Activated CD4-positive, alpha-beta memory T cell treated with anti-CD3 and anti-CD28 coated beads, Interleukin-2, amount 10 ng/mL, durations not matched to agents 7 days and 5 days (primary cell): ENCODE results near the gene XRCC3. TPM values are rescaled to one million over a fixed set of nuclear protein-coding genes. Genes with fewer than 3 reads are reported as not detected.
A peak's percentile ranks its signal among the peaks of the same experiment; 100 is the strongest.

Experiments used
- CTCF ChIA-PET: fragments of 350-600 bp; sonication (Branson Sonifier 250); formaldehyde crosslinking; loops from one replicate; lab custom pipeline; 2021; ENCODE audit warnings: antibody characterized with exemption, inconsistent platforms; lab: Charles Lee
- POLR2A ChIA-PET: fragments of 350-600 bp; sonication (Branson Sonifier 250); formaldehyde crosslinking; loops from one replicate; lab custom pipeline; 2021; ENCODE audit warnings: antibody characterized with exemption; lab: Charles Lee
- DNase-seq: peaks from one replicate; pipeline ENCODE4 v3.0.0-alpha.2; 2020
- H3K27ac Mint-ChIP-seq: one replicate; pipeline ENCODE4 v1.8.0; 2021; ENCODE audit warnings: mild to moderate bottlenecking, mixed read lengths
- H3K27me3 Mint-ChIP-seq: one replicate; pipeline ENCODE4 v1.8.0; 2021; ENCODE audit warnings: mixed read lengths
- H3K36me3 Mint-ChIP-seq: one replicate; pipeline ENCODE4 v1.8.0; 2021; ENCODE audit warnings: low read depth, mixed read lengths
- H3K4me1 Mint-ChIP-seq: one replicate; pipeline ENCODE4 v1.8.0; 2021; ENCODE audit warnings: mixed read lengths
- H3K4me3 Mint-ChIP-seq: one replicate; pipeline ENCODE4 v1.8.0; 2021; ENCODE audit warnings: mild to moderate bottlenecking, mixed read lengths
- H3K9me3 Mint-ChIP-seq: one replicate; pipeline ENCODE4 v1.8.0; 2021; ENCODE audit warnings: mixed read lengths
- total RNA-seq, 2 experiments: library from RNA; stranded (reverse); gene quantifications; one replicate each; pipeline ENCODE4 v1.2.3, GENCODE V29; 2021

Gene XRCC3
- total RNA-seq, 2 experiments from 2014 or later = 35.9 to 39.6 TPM

DNA sequence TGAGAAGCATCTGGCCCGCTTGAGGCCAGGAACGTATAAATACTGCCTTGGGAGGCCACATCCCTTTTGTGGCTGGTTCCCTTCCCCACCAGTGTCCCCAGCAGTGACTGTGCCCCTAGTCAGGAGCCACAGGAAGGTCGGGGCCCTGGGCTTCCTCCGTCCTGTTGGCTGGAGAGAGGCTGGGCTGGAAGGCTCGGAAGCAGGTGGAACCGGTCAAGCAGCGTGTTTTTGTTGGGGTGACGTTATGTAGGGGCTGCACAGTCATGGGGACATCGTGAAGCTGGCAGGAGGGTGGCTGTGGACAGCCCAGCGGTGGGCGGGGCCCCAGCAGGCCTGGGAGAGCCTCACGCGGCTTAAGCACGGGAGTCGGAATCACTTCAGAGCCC, 10.1 kb downstream of the XRCC3 start:
- DNase-seq = no peak
- Mint-ChIP-seq H3K4me3 (no peak overlapping the region), H3K4me1 (peaks cover 15% of the 10 kb centered on the region), H3K36me3 (peaks cover 45% of the 10 kb centered on the region), H3K27ac (no peak overlapping the region), H3K27me3 (no peaks in the 10 kb centered on the region), H3K9me3 (no peaks in the 10 kb centered on the region)
- ChIA-PET POLR2A (interaction anchor here (2.2 to 3.1 kb wide), 2 partner anchors 9 to 10 kb away, joined by 7 to 15 read pairs; partner anchors contain the start of genes XRCC3 and ZFYVE21), CTCF (no interaction called here)

DNA sequence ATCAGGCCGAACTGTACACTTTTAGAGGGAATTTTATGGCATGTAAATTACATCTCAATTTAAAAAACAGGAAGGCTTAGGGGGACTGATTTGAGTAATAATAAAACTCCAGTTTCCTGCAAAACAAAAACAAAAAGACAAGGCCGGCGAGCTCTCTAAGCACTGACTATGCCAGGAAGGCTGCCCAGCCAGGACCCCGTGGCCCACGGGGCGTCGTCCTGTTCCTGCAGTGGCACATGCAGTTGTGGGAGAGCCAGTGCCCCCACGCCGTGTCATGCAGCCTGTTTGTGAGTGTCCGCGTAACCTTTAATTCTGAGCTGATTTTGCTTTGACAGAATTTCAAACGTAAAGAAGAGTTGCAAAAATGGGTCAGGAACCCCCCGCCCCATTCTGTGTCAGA, 10.5 kb downstream of the XRCC3 start:
- no peak for DNase-seq
- H3K27ac Mint-ChIP-seq = peak overlapping the region; percentile 21
- POLR2A ChIA-PET = interaction anchor here (0.8 to 3.1 kb wide), 3 partner anchors 9 to 27 kb away, joined by 4 to 15 read pairs (median 7); partner anchors contain the start of genes XRCC3 and ZFYVE21
- H3K4me1 Mint-ChIP-seq = peaks cover 15% of the 10 kb centered on the region
- H3K4me3 Mint-ChIP-seq = no peak overlapping the region
- H3K9me3 Mint-ChIP-seq = no peaks in the 10 kb centered on the region
- no peaks in the 10 kb centered on the region for H3K27me3 Mint-ChIP-seq
- CTCF ChIA-PET = no interaction called here
- peaks cover 44% of the 10 kb centered on the region for H3K36me3 Mint-ChIP-seq

DNA sequence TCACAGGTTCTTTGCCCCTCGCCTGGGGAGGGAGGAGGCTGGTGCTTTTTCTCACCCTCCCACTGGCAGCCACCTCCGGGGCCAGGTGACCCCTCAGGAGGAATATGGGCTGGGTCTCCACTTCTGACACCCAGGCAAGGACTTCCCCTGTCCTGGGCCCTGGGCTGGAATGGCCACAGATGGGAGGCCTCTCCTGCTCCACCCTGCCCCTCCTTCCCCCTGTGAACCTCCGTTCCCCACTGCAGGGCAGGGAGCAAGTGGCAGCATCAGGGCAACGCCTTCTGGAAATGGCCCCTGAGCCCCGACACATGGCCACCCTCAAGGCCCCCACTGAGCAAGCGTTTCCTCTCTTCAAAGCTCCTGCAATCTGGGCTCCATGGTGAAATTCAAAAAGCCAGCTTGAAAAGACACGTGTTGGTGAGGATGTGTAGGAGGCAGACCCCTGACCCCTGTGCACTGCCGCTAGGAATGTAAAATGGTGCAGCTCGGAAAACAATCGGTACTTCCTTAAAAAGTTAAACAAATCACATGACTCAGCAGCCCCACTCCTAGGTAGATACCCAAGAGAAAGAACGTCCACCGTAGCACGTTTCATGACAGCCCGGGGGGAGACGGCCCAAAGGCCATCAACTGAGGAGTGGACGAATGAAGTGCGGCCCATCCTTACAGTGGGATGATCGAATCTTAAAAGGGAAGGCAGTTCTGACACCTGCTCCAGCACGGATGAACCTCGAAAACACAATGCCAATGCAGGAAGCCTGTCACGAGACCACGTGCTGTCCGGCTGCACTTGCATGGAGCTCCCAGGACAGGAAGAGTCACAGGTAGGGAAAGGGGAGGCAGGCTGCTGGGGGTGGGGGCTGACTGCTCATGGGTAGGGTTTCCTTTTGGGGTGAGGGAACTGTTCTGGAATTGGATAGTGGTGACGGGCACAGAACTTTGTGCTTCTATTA, 11.5 kb downstream of the XRCC3 start:
- POLR2A ChIA-PET = interaction anchor here (0.8 to 2.3 kb wide), 4 partner anchors 10 to 142 kb away, joined by 3 to 8 read pairs (median 6); partner anchors contain the start of genes BAG5, XRCC3 and ZFYVE21
- Mint-ChIP-seq H3K27ac (no peak overlapping the region), H3K27me3 (no peaks in the 10 kb centered on the region), H3K9me3 (no peaks in the 10 kb centered on the region), H3K36me3 (peaks cover 37% of the 10 kb centered on the region), H3K4me1 (peaks cover 15% of the 10 kb centered on the region), H3K4me3 (no peak overlapping the region)
- no peak for DNase-seq
- CTCF ChIA-PET = no interaction called here

- DNase-seq = no peak
- Mint-ChIP-seq H3K27me3 (no peaks in the 10 kb centered on the region), H3K4me3 (no peak overlapping the region), H3K36me3 (peaks cover 31% of the 10 kb centered on the region), H3K4me1 (peaks cover 15% of the 10 kb centered on the region), H3K27ac (no peak overlapping the region), H3K9me3 (no peaks in the 10 kb centered on the region)
- CTCF ChIA-PET = no interaction called here
- POLR2A ChIA-PET = interaction anchor here (1.2 to 2.3 kb wide), 4 partner anchors 11 to 174 kb away, joined by 3 to 8 read pairs (median 6); partner anchors contain the start of genes BAG5, TRMT61A, XRCC3 and ZFYVE21
Observed at GRCh38 chr14:103702497-103703432, 12.5 kb downstream of the XRCC3 start.

GRCh38 chr14:103702095-103702494, 13.2 kb downstream of the XRCC3 start:
- Mint-ChIP-seq H3K27ac (no peak overlapping the region), H3K4me1 (peaks cover 17% of the 10 kb centered on the region), H3K4me3 (no peak overlapping the region), H3K36me3 (peaks cover 34% of the 10 kb centered on the region), H3K27me3 (no peaks in the 10 kb centered on the region), H3K9me3 (no peaks in the 10 kb centered on the region)
- POLR2A ChIA-PET = interaction anchor here (1.3 to 2.3 kb wide), 3 partner anchors 11 to 173 kb away, joined by 3 to 8 read pairs (median 5); partner anchors contain the start of genes TRMT61A, XRCC3 and ZFYVE21
- DNase-seq = no peak
- CTCF ChIA-PET = no interaction called here

GRCh38 chr14:103700753-103701490, 14.3 kb downstream of the XRCC3 start:
- ChIA-PET CTCF (no interaction called here), POLR2A (interaction anchor here (1.5 kb wide), 1 partner anchor 12 kb away, joined by 3 read pairs; no protein-coding TSS in a partner anchor)
- Mint-ChIP-seq H3K9me3 (no peaks in the 10 kb centered on the region), H3K4me1 (peaks cover 21% of the 10 kb centered on the region), H3K36me3 (peaks cover 39% of the 10 kb centered on the region), H3K27ac (no peak overlapping the region), H3K4me3 (no peak overlapping the region), H3K27me3 (no peaks in the 10 kb centered on the region)
- DNase-seq = no peak

DNA sequence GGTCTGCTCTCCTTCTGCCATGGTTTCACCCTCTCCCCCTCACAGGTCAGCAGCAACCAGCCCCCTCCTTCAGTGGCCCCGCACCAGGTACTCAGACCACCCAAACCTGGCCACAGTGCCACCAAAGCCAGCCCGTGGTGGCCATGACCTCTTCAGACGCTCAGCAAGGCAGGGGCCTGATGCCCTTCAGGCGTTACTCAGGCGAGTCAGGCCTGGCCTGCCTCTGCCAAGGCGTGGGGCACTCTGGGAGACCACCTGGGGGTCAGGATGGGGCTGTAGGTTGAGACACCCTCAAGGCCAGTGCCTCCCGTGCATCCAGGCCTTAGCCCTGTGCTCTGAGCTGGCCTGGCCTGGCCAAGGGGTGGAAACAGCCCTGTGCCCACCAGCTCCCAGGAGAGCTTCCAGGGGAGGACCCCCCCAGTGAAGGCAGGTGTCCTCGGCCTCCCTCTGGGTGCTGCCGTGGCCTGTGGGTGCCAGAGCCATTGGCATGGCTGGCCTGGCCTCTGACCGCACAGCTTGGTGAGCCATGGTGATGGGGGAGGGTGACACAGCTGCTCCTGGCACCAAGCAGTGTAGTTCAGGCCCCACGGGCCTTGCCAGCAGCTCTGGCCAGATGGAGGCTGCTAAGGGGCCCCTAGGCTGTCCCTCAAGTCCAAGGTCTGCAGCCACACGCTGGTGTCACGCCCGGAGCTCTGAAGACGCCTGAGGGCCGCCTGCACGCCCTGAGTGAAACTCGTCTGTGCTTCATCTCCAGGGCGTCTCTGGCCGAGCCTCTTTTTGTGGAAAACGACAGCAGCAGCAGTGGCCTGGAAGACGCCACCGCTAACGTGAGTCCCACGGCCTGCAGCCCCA, 15.1 kb downstream of the XRCC3 start:
- no peak overlapping the region for H3K4me3 Mint-ChIP-seq
- DNase-seq = no peak
- H3K36me3 Mint-ChIP-seq = peaks cover 41% of the 10 kb centered on the region
- H3K4me1 Mint-ChIP-seq = peaks cover 19% of the 10 kb centered on the region
- no peaks in the 10 kb centered on the region for H3K27me3 Mint-ChIP-seq
- POLR2A ChIA-PET = interaction anchor here (1.4 to 1.5 kb wide), 2 partner anchors 13 to 23 kb away, joined by 3 read pairs; no protein-coding TSS in a partner anchor
- H3K9me3 Mint-ChIP-seq = no peaks in the 10 kb centered on the region
- no peak overlapping the region for H3K27ac Mint-ChIP-seq
- CTCF ChIA-PET = no interaction called here

DNA sequence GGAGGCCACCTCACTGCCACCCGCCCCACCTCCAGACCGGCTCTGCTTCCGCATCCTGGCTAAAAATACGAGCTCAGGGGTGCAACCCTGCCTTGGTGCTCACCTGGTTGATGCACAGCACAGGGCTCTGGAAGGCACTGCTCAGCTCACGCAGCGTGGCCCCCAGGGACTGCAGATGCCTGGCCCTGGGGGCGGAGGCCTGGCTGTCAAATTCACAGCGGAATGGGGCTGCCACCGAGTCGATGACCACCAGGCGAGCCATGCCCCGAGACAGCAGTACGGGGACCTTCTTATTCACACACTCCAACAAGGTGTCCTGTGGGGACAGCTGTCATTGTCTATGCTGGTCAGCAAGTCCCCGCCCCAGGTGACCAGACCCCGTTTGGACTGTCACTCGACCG, 16.0 kb downstream of the XRCC3 start:
- Mint-ChIP-seq H3K27ac (no peak overlapping the region), H3K4me1 (peaks cover 12% of the 10 kb centered on the region), H3K36me3 (peaks cover 37% of the 10 kb centered on the region), H3K9me3 (no peaks in the 10 kb centered on the region), H3K4me3 (no peak overlapping the region), H3K27me3 (no peaks in the 10 kb centered on the region)
- POLR2A ChIA-PET = interaction anchor here (0.9 to 1.4 kb wide), 3 partner anchors 7 to 22 kb away, joined by 3 read pairs; no protein-coding TSS in a partner anchor
- DNase-seq = no peak
- CTCF ChIA-PET = no interaction called here

DNA sequence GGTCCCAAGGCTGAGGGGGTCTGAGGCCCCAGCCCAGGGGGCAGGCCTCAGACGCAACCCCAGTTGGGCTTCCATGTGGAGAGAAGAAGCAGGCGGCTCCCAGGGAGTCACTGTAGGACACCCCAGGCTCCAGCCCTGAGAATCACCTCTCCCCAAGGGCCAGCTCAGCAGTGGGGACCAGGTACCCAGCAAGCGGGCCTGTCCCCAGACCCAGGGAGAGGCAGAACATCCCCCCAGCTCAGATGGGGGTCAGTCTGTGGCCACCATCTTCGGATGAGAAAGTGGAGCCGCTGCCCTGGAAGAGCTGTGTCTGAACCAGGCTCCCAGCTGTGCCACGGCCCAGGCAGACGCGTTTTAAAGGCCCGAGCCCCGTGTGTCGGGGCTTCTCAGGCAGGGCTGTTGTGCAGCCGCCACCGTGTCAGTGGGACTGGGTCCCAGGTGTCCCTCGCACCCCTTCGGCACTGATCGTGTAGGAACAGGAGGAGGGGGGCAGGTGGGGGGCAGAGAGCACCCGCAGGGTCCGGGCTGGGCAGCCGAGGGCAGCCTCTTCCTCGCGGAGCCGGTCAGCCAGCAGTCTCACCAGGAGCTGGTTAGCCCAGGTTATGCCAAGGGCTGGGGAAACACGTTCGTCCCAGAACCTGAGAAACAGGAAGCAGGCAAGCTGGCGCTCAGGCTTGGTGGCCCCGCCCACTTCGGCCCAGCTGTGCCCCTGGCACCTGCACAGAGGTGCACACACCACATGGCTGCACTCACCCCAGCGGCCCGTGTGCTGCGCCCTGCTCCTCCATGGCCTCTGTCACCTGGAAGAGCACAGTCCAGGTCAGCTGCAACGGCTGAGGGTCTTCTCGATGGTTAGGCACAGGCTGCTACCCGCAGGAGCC, 16.6 kb downstream of the XRCC3 start:
- no peak overlapping the region for H3K27ac Mint-ChIP-seq
- H3K27me3 Mint-ChIP-seq = no peaks in the 10 kb centered on the region
- CTCF ChIA-PET = no interaction called here

DNA sequence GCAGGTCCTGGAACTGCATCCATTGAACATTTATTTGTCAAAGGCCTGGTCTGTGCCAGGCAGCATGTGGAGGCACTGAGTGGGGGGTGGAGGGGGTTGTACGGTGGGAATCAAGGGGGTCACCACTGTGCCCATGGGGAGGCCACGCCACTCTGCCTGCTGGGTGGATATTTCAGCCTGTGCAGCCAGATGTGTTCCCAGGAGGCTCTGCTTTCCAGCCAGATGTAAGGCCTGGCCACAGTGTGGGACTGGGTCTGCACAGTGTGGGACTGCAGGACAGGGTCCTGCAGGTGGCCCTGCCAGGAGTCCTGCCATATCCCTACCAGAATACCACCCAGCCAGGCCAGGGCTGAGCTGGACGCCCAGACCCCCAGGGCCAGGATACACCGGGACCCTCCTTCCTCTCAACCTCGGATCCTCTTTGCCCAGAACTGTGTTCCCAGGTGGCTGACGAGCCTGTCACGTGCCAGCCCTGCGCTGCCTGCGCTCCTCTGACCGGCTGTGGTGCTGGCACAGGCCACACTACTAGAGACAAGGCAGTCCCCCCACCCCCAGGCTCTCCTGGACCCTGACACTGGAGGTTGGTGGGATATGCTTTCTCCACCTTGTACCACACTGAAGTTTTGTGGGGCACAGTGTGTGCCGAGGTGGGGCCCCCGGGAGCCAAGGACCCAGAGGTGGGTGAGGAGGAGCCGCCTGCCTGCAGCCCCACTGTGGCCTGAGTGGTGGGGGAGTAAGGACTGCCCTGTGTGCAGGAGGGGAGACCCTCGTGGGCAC, 17.5 kb downstream of the XRCC3 start:
- POLR2A ChIA-PET = interaction anchor here (1.2 kb wide), 2 partner anchors 9 to 136 kb away, joined by 3 read pairs; no protein-coding TSS in a partner anchor
- H3K36me3 Mint-ChIP-seq = peaks cover 35% of the 10 kb centered on the region
- H3K4me3 Mint-ChIP-seq = no peak overlapping the region
- DNase-seq = no peak
- no peaks in the 10 kb centered on the region for H3K27me3 Mint-ChIP-seq
- no peaks in the 10 kb centered on the region for H3K9me3 Mint-ChIP-seq
- no peak overlapping the region for H3K27ac Mint-ChIP-seq
- CTCF ChIA-PET = no interaction called here
- H3K4me1 Mint-ChIP-seq = peaks cover 6% of the 10 kb centered on the region

More for the DNA sequence above, 16.6 kb downstream of the XRCC3 start:
- no peak for DNase-seq
- H3K9me3 Mint-ChIP-seq = no peaks in the 10 kb centered on the region
- peaks cover 39% of the 10 kb centered on the region for H3K36me3 Mint-ChIP-seq
- H3K4me3 Mint-ChIP-seq = no peak overlapping the region
- POLR2A ChIA-PET = interaction anchor here (0.9 to 1.4 kb wide), 4 partner anchors 8 to 137 kb away, joined by 3 read pairs; no protein-coding TSS in a partner anchor
- peaks cover 7% of the 10 kb centered on the region for H3K4me1 Mint-ChIP-seq
